NCI-H446 treated with DMSO at 0.1 percent for 48 hours (cell line): ENCODE data around the gene LDLRAP1.
"Not testable (repeated sequence)": the region's sequence is repeated elsewhere in the genome, so short reads cannot be mapped to it uniquely, and the experiment has no call there.

Experiments used
- DNase-seq: peaks from one replicate; lab custom pipeline; 2025; lab: John Stamatoyannopoulos, UW

The LDLRAP1 gene, protein sequence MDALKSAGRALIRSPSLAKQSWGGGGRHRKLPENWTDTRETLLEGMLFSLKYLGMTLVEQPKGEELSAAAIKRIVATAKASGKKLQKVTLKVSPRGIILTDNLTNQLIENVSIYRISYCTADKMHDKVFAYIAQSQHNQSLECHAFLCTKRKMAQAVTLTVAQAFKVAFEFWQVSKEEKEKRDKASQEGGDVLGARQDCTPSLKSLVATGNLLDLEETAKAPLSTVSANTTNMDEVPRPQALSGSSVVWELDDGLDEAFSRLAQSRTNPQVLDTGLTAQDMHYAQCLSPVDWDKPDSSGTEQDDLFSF

DNA sequence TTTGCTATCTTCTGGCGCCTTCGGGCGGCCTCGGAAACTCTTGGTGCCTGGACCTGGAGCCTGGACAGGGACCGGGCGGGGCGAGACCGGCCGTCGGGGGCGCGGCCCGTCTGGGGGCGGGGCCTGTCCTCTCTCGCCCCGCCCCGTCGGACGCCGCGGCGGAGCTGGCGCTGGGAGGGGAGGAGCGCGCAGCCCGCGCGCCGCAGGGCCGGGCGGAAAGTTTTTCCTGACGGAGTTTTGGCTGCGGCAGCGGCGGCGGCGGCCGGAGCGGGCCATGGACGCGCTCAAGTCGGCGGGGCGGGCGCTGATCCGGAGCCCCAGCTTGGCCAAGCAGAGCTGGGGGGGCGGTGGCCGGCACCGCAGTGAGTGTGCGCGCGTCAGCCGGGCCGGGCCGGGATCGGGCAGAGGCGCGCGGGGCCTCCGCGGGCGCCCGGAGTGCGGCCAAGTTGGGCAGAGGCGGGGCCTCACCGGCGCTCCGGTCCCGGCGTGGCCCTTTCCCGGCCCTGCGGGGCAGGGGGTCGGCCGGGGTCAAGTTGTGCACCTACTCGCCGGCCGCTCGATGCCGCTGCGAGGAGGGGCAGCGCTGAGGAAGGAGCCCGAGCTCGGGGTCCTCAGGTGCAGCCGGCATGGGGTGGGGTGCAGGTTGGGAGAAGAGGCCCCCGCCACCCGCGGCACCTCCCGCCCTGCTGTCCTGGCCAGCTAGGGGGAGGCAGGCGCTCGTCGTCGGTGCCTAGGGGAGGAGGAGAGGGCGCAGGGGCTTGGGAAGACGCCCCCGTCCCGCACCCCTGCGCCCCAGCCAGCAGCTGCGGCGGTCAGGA is at the start of gene LDLRAP1:
Gene LDLRAP1, plus strand, starts transcription at position 182 of the 818 bp plus-strand sequence. Its CDS starts 93 bp downstream, at position 275.
- DNase-seq = no peak

DNA sequence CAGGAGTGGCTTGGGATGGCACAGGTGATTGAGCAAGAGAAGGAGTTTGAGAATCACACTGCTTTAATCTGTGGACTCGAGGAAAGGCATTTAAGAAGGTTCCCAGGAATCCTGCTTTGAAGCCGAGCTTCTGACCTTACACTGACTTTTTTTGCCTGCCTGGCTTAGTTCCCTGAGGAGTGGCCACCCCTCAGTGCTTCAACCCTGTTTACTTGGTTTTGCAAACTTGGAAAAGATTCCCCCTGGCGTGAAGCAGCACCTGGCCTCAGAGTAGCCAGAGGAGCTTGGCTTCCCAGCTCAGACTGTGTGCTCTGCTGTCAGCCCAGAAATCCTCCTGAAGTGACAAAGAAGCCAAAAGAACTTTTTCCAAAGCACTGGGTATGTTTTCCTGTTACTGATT is 48.5 kb upstream of the LDLRAP1 start:
- no peak for DNase-seq

DNA sequence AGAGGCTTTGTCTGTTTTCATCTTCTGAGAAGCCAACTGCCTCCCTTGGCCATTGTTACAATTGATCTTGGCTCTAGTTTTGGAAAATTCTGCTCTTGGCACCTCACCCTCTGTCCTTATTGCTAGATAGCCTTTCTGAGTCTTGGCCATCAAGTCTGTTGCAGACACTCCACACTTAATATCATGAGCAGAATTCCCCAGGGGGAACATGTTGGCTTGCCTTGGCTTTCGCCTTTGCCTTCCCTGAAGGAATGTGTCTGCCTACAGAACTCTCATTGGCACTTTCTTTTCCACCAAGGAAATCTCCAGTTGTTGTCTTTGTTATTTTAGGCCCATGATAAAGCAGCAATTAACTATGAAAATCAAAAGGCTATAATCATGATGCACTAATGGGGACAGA is 42.7 kb upstream of the LDLRAP1 start:
- DNase-seq = no peak

DNA sequence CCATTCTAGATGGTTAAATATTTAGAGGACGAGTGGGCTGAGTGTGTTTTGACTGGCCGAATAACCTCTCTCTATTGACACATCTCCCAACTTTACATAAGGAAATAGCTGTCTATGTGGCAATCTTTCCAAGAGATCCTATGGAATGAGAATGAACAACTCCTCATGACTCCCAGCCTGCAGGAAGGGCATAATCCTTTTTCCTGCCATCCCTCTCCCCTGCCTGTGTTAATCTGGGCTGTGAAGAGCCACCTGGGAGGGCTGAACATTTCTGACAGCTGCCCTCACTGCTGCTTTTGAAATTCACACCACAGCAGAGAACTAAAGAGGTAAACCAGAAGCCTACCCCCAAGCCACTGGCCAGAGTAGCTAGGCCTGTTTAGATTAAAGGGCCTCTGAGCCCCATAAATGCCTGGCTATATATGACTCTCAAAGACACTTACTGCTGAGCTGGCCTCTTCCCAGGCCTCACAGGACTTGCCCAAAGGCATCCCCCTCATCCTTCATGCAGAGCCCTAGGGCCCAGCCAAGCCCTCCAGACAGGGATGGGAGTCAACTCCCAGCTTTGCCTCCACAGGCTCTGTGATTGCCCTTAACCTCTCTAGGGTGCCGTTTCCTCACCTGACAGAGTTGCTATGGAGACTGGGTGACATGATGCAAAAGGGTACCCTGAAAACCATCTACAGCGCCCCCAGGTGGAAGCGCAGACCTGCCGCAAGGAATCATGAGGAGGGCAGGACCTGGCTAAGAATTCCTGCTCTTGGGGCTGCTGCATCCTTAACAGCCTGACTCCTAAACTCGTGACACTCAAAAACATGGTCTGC is 42.0 kb upstream of the LDLRAP1 start:
- no peak for DNase-seq

DNA sequence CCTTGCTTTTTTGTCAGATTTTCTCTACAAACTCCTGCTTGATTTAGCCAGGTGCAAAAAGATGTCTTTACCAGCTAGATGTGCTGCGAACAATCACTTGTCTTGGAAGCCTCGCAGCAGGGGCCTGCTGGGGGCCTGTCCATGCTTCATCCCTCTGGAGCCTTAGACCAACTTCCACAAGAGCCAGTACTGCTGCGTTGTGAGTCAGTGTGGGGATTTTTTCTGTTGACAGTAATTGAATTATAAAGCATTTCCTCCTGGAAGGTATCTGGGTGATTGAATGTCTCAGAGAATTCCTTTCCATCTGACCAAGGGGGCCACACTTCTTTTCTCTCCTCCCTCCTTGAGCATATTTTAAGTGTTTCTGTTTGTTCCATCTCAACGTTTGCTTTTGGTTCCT is 40.4 kb upstream of the LDLRAP1 start:
- no peak for DNase-seq

DNA sequence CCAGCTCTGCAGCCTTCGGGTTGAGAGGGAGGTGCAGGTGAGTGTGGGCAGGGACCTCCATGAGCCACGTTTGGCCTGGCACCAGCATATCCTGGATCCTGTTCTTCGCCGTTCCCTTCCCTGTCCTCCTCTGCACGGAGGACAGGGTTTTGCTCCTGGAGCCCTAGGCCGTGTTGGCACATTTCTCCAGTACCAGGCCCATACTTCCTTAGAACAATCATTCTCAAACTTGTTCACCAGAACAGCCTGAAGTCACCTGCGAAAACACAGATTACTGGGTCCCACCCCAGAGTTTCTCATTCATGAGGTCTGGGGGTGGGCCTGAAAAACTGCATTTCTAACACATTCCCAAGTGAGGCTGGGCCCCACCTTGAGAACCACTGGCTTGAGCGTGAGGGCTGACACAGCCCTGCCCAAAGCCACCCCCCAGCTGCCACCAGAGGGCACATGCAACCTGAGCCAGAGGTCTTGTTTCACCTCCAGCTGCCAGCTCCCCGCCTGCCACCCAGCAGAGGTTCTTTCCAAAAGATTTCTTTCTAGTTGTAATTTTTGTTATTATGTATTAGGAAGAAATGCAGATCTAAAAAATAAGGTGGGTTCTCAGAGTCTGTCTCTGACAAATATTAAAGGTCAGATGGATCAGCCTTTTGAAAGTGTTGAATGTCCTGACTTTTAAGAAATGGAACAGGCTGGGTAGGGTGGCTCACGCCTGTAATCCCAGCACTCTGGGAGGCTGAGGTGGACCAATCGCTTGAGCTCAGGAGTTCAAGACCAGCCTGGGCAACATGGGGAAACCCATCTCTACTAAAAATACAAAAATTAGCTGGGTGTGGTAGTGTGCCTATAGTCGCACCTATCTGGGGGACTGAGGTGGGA is 39.6 kb upstream of the LDLRAP1 start:
- DNase-seq = no peak

DNA sequence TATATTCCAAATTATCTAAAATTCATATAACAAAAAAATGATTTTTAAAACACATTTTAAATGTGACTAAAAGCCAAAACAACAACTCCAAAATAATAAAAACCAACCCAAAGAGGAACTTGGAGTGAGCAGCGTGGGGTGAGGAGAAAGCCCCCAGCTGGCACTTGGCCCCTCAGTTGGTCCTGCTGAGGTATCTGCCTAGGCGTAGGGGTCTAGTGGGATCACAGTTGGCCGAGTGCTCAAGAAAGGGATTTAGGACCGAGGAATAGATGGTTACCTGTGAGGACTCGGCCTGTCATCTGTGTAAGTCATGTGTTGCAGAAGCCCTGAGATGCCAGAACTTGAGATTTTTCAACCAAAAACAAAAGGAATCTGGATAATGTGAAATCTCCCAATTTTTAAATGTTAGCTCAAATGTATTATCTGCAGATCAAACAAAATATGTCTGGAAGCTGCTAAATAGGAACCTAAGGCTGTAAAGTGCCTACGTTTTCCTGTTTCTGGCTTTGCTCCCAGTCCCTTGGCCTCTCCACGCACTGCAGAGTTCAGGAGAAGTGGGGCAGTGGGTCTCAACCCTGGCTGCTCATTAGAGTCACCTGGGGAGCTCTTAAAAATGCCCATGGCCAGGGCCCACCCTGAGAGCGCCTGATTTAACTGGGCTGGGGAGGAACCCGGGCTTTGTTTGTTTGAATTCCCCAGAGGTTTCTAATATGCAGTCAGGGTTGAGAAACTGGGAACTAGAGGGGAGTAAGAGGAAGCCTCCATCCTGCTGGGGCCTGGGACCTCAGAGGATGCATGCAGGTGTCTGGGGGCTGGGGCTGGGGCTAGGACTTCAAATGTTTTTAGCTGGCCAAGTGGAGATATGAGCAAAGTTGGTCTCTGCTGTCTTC is 38.5 kb upstream of the LDLRAP1 start:
- DNase-seq = no peak

DNA sequence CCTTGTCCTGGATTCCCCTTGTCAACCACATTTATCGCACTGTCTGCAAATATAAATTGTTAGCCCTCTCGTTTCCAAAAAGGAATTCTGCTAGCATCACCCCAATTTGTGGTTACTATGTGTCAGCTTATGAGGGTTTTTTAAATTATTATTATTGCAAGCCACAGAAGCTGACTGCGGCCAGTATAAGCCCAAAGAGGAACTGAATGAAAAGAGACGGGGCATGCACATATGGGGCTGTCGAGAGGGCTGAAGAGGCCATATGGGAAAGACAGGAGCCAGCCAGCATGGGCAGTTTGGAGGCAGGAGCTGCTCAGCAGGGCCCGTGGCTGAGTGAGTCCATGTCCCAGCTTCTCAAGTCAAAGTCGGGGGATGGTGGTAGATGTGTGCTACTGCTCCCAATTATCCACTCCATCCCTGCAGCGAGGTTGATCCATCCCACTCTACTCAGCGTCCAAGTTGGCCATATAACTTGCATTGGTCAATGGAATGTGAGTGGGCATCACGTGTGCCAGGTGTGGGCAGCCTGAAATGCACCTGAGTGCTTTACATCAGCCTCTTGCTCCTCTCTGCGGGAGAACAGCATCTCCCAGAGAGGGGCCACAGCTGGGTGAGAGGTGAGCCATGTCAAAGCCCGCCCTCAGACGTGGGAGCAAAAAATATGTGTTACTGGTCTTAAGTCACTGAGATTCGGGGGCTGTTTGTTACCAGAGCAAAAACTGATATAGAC is 37.6 kb upstream of the LDLRAP1 start:
- DNase-seq = no peak

DNA sequence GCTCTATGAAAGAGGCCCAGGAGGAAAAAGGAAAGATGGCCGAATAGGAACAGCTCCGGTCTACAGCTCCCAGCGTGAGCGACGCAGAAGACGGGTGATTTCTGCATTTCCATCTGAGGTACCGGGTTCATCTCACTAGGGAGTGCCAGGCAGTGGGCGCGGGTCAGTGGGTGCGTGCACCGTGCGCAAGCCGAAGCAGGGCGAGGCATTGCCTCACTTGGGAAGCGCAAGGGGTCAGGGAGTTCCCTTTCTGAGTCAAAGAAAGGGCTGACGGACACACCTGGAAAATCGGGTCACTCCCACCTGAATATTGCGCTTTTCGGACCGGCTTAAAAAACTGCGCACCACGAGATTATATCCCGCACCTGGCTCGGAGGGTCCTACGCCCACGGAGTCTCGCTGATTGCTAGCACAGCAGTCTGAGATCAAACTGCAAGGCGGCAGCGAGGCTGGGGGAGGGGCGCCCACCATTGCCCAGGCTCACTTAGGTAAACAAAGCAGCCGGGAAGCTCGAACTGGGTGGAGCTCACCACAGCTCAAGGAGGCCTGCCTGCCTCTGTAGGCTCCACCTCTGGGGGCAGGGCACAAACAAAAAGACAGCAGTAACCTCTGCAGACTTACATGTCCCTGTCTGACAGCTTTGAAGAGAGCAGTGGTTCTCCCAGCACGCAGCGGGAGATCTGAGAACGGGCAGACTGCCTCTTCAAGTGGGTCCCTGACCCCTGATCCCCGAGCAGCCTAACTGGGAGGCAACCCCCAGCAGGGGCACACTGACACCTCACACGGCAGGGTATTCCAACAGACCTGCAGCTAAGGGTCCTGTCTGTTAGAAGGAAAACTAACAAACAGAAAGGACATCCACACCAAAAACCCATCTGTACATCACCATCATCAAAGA is 36.6 kb upstream of the LDLRAP1 start:
- not testable (repeated sequence) for DNase-seq

DNA sequence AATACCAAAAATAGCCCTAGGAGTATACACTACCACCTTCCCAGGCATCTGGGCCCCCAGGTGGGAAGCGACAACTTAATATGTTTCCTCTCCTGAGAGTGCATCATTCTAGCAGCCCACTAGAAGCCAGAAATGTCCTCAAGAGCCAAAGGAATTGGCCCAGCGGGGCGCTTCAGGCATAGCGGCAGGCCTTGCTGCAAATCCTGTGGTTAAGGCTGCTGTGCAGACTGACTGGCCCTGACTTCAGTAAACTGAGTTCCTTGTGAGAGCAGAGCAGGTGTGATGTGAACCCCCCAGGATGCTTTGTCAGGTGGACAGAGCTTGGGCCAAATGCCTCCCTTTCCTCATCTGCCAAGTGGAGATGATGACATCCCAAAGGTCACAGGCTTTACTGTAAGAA is 29.7 kb upstream of the LDLRAP1 start:
- DNase-seq = no peak

DNA sequence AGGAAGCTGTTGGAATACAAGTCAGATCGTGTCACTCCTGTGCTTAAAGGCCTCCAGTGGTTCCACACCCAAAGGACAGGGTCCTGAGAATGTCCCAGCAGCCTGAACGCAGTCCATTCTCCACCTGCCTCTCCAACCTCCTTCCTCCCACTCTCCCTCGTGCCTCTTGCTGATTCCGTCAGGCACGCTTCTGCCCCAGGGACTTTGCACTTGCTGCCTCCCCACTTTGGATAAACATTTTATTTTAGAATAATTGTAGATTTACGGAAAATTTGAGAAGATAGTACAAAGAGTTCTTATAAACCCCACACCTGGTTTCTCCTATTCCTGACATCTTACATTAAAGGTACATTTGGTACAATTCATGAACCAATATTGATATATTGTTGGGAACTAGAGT is 28.4 kb upstream of the LDLRAP1 start:
- no peak for DNase-seq

DNA sequence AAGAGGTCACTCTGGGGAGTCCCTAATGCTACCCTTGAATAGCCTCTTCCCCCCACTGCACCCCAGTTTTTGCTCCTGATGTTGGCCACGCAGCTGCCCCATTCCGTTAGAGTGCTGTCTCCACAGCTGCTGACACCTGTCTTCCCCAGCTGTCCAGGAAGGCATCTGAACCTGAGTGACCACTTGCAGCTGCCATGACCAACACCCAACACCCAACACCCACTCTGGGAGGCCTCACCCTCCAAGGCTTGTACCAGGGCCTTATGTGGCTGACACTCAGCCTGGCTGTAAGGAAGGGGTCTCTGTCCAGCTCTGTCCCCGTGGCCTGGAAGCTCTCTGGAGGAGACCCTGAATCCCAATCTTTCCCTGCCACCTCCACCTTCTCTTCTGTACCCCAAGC is 26.7 kb upstream of the LDLRAP1 start:
- DNase-seq = no peak

DNA sequence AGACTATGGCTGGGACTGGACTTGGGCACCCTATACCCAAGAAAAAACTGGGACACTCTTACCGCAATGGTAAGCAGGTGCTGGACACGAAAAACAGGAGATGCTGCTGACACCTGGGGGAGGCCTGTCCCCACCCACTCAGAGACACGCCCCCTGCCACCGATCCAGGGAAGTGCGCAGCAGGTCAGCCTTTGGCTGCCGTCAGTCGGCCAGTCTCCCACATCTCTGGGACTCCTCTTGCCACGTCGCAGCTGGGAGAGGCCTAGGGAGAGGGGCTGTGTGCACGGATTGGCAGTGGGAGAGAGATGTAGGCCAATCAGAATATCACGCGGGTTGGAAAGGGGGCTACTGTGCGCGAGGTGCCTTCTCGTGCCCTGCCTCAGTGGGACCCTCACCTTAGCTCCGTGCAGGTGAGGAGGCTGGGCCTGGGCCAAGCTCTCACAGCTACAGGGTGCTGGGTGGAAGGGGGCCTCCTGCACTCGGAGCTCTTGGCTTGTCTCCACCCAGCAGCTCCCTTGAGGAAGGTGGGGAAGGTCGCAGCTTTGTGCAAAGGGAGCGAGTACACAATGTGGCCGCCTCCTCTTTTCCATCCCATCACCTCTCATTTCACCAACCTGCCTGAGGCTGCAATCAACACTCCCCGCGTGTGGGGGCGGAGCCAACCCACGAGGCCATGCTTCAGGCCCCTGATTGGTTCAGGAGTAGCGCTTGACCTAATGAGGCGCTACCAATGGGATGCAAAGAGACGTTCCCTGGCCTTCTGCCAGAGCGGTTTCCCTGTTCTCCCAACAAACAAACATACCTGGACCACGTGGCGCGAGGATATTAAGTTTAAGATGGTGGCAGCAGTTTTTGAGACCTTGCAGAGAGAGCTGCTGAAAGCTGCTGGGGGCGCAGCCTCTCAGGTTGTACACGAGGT is 25.7 kb upstream of the LDLRAP1 start:
- DNase-seq = no peak

DNA sequence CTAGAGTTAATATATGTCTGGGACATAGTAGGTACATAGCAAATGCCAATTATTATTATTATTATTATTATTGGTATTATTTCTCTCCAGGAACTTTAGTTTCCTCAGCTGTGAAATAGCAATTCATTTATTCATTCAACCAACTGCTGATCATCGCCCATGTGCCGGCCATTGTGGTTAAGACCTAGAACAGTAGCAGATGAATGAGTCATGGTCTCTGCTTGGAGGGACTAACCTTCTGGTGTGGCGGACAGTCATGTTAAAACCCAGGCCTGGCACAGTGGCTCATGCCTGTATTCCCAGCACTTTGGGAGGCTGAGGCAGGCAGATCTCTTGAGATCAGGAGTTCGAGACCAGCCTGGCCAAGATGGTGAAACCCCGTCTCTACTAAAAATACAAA is 23.8 kb upstream of the LDLRAP1 start:
- no peak for DNase-seq

DNA sequence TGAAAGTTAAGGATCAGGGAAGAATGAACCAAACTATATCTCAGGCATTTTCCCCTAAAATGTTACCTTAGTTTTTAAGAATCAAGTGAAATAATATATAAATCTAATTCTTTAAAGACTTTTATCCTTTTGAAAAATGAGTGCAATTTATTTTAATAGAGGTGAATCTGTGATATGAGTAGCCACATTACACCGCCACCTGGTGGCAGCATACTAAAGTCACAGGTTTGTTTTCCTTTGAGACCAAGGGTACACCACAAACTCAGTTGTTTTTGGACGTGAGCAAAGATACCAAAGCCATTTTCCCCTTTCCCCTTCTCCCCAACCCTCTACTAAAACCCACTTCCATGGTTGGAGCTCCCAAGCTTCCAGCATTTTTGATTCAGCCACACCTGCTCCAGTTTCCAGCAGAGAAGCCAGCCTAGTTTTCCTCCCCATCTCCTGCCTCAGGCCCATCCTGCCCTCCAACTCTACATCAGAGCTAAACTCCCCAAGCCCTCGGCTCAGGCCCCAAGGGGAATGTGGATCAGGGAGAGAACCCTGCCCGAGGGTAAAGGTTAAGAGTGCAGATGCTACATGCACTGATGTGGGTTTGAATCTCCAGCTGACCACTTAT is 22.9 kb upstream of the LDLRAP1 start:
- peak; percentile 31 for DNase-seq

DNA sequence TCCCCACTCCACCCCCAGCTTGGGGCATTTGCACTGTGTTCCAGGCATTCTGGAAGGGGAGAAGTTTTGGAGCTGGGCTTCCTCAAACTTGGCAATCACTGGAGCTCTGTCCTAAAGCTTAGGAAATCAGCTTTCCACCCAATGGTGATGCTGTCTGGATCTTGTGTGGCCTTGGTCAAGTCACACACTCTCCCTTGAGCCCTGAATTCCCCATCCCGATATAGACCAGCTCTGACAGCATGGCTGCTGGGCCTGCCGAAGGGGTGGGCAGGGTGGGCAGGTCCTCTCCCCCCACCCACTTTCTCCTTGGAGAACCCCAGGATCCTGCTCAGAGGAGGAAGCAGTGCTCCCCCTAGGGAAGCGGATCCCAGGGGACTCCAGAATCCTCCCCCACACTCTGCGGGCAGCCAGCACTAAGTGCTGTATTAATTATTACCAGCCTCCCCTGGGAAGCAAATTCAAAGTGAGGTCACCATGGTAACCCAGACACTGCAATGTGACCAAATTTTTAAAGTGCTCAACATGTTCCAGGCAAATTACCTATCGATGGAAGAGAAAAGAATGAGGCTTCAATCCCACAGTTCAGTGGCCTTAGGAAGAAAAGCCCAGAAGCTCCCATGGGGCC is 21.3 kb upstream of the LDLRAP1 start:
- DNase-seq = no peak

DNA sequence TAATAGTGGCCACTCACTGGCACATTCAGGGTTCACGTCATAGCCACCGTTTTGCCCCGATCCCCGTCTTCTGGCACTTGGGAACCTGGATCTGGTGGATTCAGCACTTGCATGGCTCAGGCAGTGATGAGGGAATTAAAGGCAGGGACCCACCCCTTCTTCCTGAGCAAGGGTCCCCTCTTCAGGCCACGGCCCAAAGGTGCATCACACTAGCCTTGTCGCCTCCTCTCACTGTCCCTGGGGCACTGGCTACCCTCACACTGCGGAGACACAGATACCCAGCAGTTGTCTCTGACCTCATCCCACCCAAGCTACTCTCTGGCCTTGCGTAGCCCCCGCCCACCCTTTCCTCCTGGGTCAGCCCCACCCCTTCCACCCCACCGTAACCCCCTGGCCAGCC is 19.9 kb upstream of the LDLRAP1 start:
- DNase-seq = no peak
